HCT116 (cell line): Measurements from ENCODE around the gene TLK2.
"Not testable (repeated sequence)": the region's sequence is repeated elsewhere in the genome, so short reads cannot be mapped to it uniquely, and the experiment has no call there.

Source experiments
- ATF3 ChIP-seq: IDR thresholded peaks from 2 replicates; pipeline ENCODE4 v1.6.1; 2012
- CEBPB ChIP-seq: IDR thresholded peaks from 2 replicates; pipeline ENCODE4 v1.6.1; 2012; ENCODE audit warnings: low read depth
- CTCF ChIP-seq, 3 experiments: fragments of 200-600 bp in 1 of 3; sonication (generic) in 1 of 3; IDR thresholded peaks in 2 of 3; conservative IDR thresholded peaks in 1 of 3; 2 replicates each; pipeline ENCODE4 v1.5.1; 2012 to 2017; ENCODE audit warnings: low read depth in 2 of 3, low read length in 2 of 3, antibody characterized with exemption in 1 of 3, borderline replicate concordance in 1 of 3, control low read depth in 1 of 3, mild to moderate bottlenecking in 1 of 3, mixed read lengths in 1 of 3, mixed run types in 1 of 3, moderate library complexity in 1 of 3; ENCODE audit not compliant: insufficient read depth in 1 of 3
- EGR1 ChIP-seq: IDR thresholded peaks from 2 replicates; pipeline ENCODE4 v1.6.1; 2012; ENCODE audit warnings: low read depth
- EZH2phosphoT487 ChIP-seq: fragments of 200-600 bp; IDR thresholded peaks from 2 replicates; pipeline ENCODE4 v1.6.1; 2018; ENCODE audit warnings: antibody characterized with exemption, borderline replicate concordance
- FOSL1 ChIP-seq: IDR thresholded peaks from 2 replicates; pipeline ENCODE4 v1.6.1; 2012; ENCODE audit warnings: low read depth
- MAX ChIP-seq: IDR thresholded peaks from 2 replicates; pipeline ENCODE4 v1.6.1; 2012
- POLR2A ChIP-seq: IDR thresholded peaks from 2 replicates; pipeline ENCODE4 v1.7.0; 2011; ENCODE audit warnings: borderline replicate concordance; ENCODE audit not compliant: insufficient read depth, insufficient read length; ENCODE audit errors: extremely low read depth
- POLR2AphosphoS5 ChIP-seq: IDR thresholded peaks from 2 replicates; pipeline ENCODE4 v1.6.1; 2011; ENCODE audit warnings: mild to moderate bottlenecking, low read depth, low read length, moderate library complexity
- RAD21 ChIP-seq: IDR thresholded peaks from 2 replicates; pipeline ENCODE4 v1.6.1; 2012; ENCODE audit warnings: low read depth, mild to moderate bottlenecking
- SP1 ChIP-seq: IDR thresholded peaks from 2 replicates; pipeline ENCODE4 v1.6.1; 2012; ENCODE audit warnings: low read depth
- SRF ChIP-seq: IDR thresholded peaks from 2 replicates; pipeline ENCODE4 v1.6.1; 2012; ENCODE audit warnings: low read depth
- TCF7L2 ChIP-seq: IDR thresholded peaks from 2 replicates; pipeline ENCODE4 v1.7.0; 2011; ENCODE audit warnings: borderline replicate concordance, inconsistent platforms; ENCODE audit not compliant: insufficient read depth, insufficient read length; ENCODE audit errors: extremely low read depth
- YY1 ChIP-seq: IDR thresholded peaks from 2 replicates; pipeline ENCODE4 v1.6.1; 2011; ENCODE audit warnings: low read length, low read depth, moderate library complexity, mild to moderate bottlenecking; ENCODE audit not compliant: insufficient replicate concordance; ENCODE audit errors: extremely low read depth

GRCh38 chr17:62479639-62480258 is 1.1 kb downstream of the TLK2 start:
- not testable (repeated sequence) for TF ChIP-seq EZH2phosphoT487; CTCF (IDR thresholded peaks at IDR 0.05 in 2 of 3, conservative IDR thresholded peaks at IDR 0.05 in 1 of 3; ENCODE audit: borderline replicate concordance in 1 of 3, insufficient read depth in 1 of 3, low read depth in 2 of 3, low read length in 2 of 3); MAX; YY1; POLR2A; TCF7L2; EGR1; RAD21; POLR2AphosphoS5; CEBPB; SRF; ATF3; SP1; FOSL1
